ENCODE data around the gene GPHA2.

Gene GPHA2

DNA sequence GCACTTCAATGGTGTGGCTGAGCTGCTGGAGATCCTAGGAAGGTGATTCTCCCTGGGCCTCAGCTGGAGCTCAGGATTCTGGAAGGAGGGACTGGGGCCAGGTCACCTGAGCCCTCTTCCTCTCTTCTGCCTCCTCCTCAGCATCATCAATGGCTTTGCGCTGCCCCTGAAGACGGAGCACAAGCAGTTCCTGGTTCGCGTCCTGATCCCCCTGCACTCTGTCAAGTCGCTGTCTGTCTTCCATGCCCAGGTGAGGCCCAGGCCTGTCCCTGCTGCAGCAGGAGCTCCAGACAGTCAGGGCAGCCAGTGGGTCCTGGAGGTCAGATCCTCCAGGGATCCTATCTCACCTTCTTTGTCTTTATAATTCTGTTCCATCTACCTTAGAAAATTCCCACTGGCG is 5.4 kb downstream of the GPHA2 start:
- TF ChIP-seq, protein P1, sequence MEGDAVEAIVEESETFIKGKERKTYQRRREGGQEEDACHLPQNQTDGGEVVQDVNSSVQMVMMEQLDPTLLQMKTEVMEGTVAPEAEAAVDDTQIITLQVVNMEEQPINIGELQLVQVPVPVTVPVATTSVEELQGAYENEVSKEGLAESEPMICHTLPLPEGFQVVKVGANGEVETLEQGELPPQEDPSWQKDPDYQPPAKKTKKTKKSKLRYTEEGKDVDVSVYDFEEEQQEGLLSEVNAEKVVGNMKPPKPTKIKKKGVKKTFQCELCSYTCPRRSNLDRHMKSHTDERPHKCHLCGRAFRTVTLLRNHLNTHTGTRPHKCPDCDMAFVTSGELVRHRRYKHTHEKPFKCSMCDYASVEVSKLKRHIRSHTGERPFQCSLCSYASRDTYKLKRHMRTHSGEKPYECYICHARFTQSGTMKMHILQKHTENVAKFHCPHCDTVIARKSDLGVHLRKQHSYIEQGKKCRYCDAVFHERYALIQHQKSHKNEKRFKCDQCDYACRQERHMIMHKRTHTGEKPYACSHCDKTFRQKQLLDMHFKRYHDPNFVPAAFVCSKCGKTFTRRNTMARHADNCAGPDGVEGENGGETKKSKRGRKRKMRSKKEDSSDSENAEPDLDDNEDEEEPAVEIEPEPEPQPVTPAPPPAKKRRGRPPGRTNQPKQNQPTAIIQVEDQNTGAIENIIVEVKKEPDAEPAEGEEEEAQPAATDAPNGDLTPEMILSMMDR (IDR thresholded peaks at IDR 0.05; ENCODE audit: insufficient read depth, missing control alignments), result no peak
- no peak for DNase-seq (ENCODE audit: insufficient read length, low spot score)
- FAIRE-seq, result no peak

DNA sequence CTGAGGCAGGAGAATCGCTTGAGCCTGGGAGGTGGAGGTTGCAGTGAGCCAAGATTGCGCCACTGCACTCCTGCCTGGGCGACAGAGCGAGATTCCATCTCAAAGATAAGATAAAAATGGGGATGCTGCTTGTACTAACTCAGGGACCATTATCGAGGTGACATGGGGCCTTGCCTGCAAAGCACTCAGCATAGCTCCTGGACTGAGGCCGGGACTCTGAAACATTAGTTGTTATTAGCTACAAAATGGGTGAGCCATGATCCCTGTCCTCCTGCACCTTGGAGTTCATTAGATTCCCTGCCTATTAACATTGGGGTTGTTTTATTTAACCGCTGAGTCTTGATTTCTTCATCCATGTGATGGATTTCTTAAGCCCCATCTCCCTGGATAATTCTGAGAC is 6.1 kb downstream of the GPHA2 start:
- TF ChIP-seq, protein P1 (IDR thresholded peaks at IDR 0.05; ENCODE audit: insufficient read depth, missing control alignments), result no peak
- FAIRE-seq (no peak), DNase-seq (ENCODE audit: insufficient read length, low spot score) (no peak)

GRCh38 chr11:64928957-64929356 is 6.7 kb downstream of the GPHA2 start:
- FAIRE-seq (no peak), DNase-seq (ENCODE audit: insufficient read length, low spot score) (no peak)
- TF ChIP-seq, protein P1 (IDR thresholded peaks at IDR 0.05; ENCODE audit: insufficient read depth, missing control alignments), result no peak

- TF ChIP-seq, protein P1 (IDR thresholded peaks at IDR 0.05; ENCODE audit: insufficient read depth, missing control alignments), result no peak
- DNase-seq (ENCODE audit: insufficient read length, low spot score) (no peak), FAIRE-seq (no peak)
These were observed 9.0 kb downstream of the GPHA2 start for GRCh38 chr11:64926689-64927088.

- FAIRE-seq (no peak), DNase-seq (ENCODE audit: insufficient read length, low spot score) (no peak)
- TF ChIP-seq, protein P1 (IDR thresholded peaks at IDR 0.05; ENCODE audit: insufficient read depth, missing control alignments), result no peak
These were observed 9.9 kb downstream of the GPHA2 start for GRCh38 chr11:64925536-64926436.

- TF ChIP-seq, protein P1 (IDR thresholded peaks at IDR 0.05; ENCODE audit: insufficient read depth, missing control alignments), result no peak
- DNase-seq (ENCODE audit: insufficient read length, low spot score) (no peak), FAIRE-seq (no peak)
These were observed 10.8 kb downstream of the GPHA2 start for GRCh38 chr11:64924910-64925284.

Data from D721Med (cell line).